K562 treated with DMSO at 1 percent for 12 hours (cell line): Measurements from ENCODE around the gene DMRTA1. TPM values are rescaled to one million over a fixed set of nuclear protein-coding genes. Genes with fewer than 3 reads are reported as not detected.

Experiments used
- total RNA-seq: library from RNA; unstranded; fragments of 300-600 nt; gene quantifications from 2 replicates; pipeline ENCODE4 v1.2.3, GENCODE V29; 2022; ENCODE audit not compliant: insufficient read depth

DMRTA1 gene, protein sequence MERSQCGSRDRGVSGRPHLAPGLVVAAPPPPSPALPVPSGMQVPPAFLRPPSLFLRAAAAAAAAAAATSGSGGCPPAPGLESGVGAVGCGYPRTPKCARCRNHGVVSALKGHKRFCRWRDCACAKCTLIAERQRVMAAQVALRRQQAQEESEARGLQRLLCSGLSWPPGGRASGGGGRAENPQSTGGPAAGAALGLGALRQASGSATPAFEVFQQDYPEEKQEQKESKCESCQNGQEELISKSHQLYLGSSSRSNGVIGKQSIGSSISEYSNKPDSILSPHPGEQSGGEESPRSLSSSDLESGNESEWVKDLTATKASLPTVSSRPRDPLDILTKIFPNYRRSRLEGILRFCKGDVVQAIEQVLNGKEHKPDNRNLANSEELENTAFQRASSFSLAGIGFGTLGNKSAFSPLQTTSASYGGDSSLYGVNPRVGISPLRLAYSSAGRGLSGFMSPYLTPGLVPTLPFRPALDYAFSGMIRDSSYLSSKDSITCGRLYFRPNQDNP
- not detected in 2 replicates for total RNA-seq

DNA sequence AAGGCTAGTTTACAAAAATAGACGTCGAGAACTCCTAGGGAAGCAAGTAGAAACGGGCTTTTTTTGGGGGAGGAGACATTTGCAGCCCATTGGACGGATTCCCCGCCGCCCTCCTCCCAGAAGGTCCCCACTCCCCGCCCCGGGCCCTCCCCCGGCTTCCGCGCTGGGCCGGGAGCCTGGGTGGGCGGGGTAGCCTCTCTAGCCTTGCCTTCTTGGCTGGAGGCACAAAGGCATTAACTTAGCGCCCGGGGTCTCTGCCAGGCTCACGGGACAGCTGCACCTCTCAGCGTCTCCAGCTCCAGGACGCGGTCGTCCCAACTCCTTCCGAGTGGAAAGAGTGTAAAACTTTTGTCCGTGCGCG is at the start of gene DMRTA1:
TSS of gene DMRTA1 (plus strand) at position 236 of the 361 bp plus-strand sequence. CDS start 242 bp downstream, outside the sequence.

